NCI-H774 (cell line): Measurements from ENCODE around the gene CLEC4M.

Experiments
- DNase-seq: peaks from one replicate; lab custom pipeline; 2025; lab: John Stamatoyannopoulos, UW

The CLEC4M gene

GRCh38 chr19:7762719-7763293, at the start of gene CLEC4M:
Gene CLEC4M (plus strand): TSS chr19:7763243. CDS start chr19:7763267, 24 bp downstream.
- no peak for DNase-seq

- DNase-seq = no peak
Observed at GRCh38 chr19:7715671-7716070, 47.4 kb upstream of the CLEC4M start.

GRCh38 chr19:7716762-7717161, 46.3 kb upstream of the CLEC4M start:
- DNase-seq = no peak

GRCh38 chr19:7718668-7719067, 44.4 kb upstream of the CLEC4M start:
- no peak for DNase-seq

- no peak for DNase-seq
Observed at GRCh38 chr19:7720351-7720750, 42.7 kb upstream of the CLEC4M start.

GRCh38 chr19:7722231-7722651, 40.8 kb upstream of the CLEC4M start:
- peak; percentile 59 for DNase-seq

GRCh38 chr19:7725791-7726190, 37.3 kb upstream of the CLEC4M start:
- no peak for DNase-seq

GRCh38 chr19:7729211-7729610, 33.8 kb upstream of the CLEC4M start:
- DNase-seq = no peak

- DNase-seq = no peak
Observed at GRCh38 chr19:7729831-7730285, 33.2 kb upstream of the CLEC4M start.

- no peak for DNase-seq
Observed at GRCh38 chr19:7730286-7731217, 32.5 kb upstream of the CLEC4M start.

- no peak for DNase-seq
Observed at GRCh38 chr19:7731218-7731595, 31.8 kb upstream of the CLEC4M start.

- DNase-seq = no peak
Observed at GRCh38 chr19:7731615-7732014, 31.4 kb upstream of the CLEC4M start.

- no peak for DNase-seq
Observed at GRCh38 chr19:7732045-7732444, 31.0 kb upstream of the CLEC4M start, which contains the start of gene CLEC4G. Gene CLEC4G (minus strand): TSS chr19:7732110. CDS start chr19:7732102, 8 bp downstream.

- no peak for DNase-seq
Observed at GRCh38 chr19:7733376-7733775, 29.7 kb upstream of the CLEC4M start.

- DNase-seq = no peak
Observed at GRCh38 chr19:7734220-7735203, 28.5 kb upstream of the CLEC4M start.

GRCh38 chr19:7736148-7736547, 26.9 kb upstream of the CLEC4M start:
- DNase-seq = no peak

GRCh38 chr19:7737215-7737614, 25.8 kb upstream of the CLEC4M start:
- no peak for DNase-seq

GRCh38 chr19:7738023-7738422, 25.0 kb upstream of the CLEC4M start:
- no peak for DNase-seq

GRCh38 chr19:7739211-7739755, 23.8 kb upstream of the CLEC4M start:
- DNase-seq = no peak

- DNase-seq = no peak
Observed at GRCh38 chr19:7739801-7740681, 23.0 kb upstream of the CLEC4M start.

- DNase-seq = no peak
Observed at GRCh38 chr19:7740682-7741054, 22.4 kb upstream of the CLEC4M start.
